ENCODE results near the gene OLAH.

The OLAH gene

GRCh38 chr10:15060638-15061037, 16.9 kb downstream of the OLAH start:
- no peak for DNase-seq
- in situ Hi-C loops (cut with HindIII; ENCODE audit: low pct_ligation_motif_present, low pct_unique_long_range_greater_than_20kb, low sequenced_read_pairs): no loop called here

- DNase-seq: no peak
- in situ Hi-C loops (cut with HindIII; ENCODE audit: low pct_ligation_motif_present, low pct_unique_long_range_greater_than_20kb, low sequenced_read_pairs): no loop called here
These were observed 23.4 kb downstream of the OLAH start for GRCh38 chr10:15067154-15067553.

GRCh38 chr10:15068802-15069201, 25.1 kb downstream of the OLAH start:
- in situ Hi-C loops (cut with HindIII; ENCODE audit: low pct_ligation_motif_present, low pct_unique_long_range_greater_than_20kb, low sequenced_read_pairs): no loop called here
- no peak for DNase-seq

- in situ Hi-C loops (cut with HindIII; ENCODE audit: low pct_ligation_motif_present, low pct_unique_long_range_greater_than_20kb, low sequenced_read_pairs): no loop called here
- DNase-seq: no peak
These were observed 25.5 kb downstream of the OLAH start for GRCh38 chr10:15069230-15069629.

- no peak for DNase-seq
- in situ Hi-C loops (cut with HindIII; ENCODE audit: low pct_ligation_motif_present, low pct_unique_long_range_greater_than_20kb, low sequenced_read_pairs): no loop called here
These were observed 28.6 kb downstream of the OLAH start for GRCh38 chr10:15072358-15072757.

- in situ Hi-C loops (cut with HindIII; ENCODE audit: low pct_ligation_motif_present, low pct_unique_long_range_greater_than_20kb, low sequenced_read_pairs): no loop called here
- no peak for DNase-seq
These were observed 31.7 kb downstream of the OLAH start for GRCh38 chr10:15075421-15075820.

- in situ Hi-C loops (cut with HindIII; ENCODE audit: low pct_ligation_motif_present, low pct_unique_long_range_greater_than_20kb, low sequenced_read_pairs): no loop called here
- DNase-seq: no peak
These were observed 40.1 kb downstream of the OLAH start for GRCh38 chr10:15083674-15084501.

- in situ Hi-C loops (cut with HindIII; ENCODE audit: low pct_ligation_motif_present, low pct_unique_long_range_greater_than_20kb, low sequenced_read_pairs): no loop called here
- peak; percentile 98 for DNase-seq
These were observed 40.8 kb downstream of the OLAH start for GRCh38 chr10:15084502-15084922.

- DNase-seq: peak; percentile 83
- in situ Hi-C loops (cut with HindIII; ENCODE audit: low pct_ligation_motif_present, low pct_unique_long_range_greater_than_20kb, low sequenced_read_pairs): no loop called here
These were observed 44.9 kb downstream of the OLAH start, which contains the start of gene ACBD7 for GRCh38 chr10:15088428-15089261. ACBD7 (minus strand) TSS chr10:15088776; CDS start chr10:15088728, 48 bp downstream.

- in situ Hi-C loops (cut with HindIII; ENCODE audit: low pct_ligation_motif_present, low pct_unique_long_range_greater_than_20kb, low sequenced_read_pairs): no loop called here
- no peak for DNase-seq
These were observed 47.7 kb downstream of the OLAH start for GRCh38 chr10:15091418-15091817.

GRCh38 chr10:15092855-15093408, 49.2 kb downstream of the OLAH start:
- no peak for DNase-seq
- in situ Hi-C loops (cut with HindIII; ENCODE audit: low pct_ligation_motif_present, low pct_unique_long_range_greater_than_20kb, low sequenced_read_pairs): no loop called here

- DNase-seq: no peak
- in situ Hi-C loops (cut with HindIII; ENCODE audit: low pct_ligation_motif_present, low pct_unique_long_range_greater_than_20kb, low sequenced_read_pairs): no loop called here
These were observed 52.9 kb downstream of the OLAH start for GRCh38 chr10:15096661-15097010.

- in situ Hi-C loops (cut with HindIII; ENCODE audit: low pct_ligation_motif_present, low pct_unique_long_range_greater_than_20kb, low sequenced_read_pairs): no loop called here
- peak; percentile 92 for DNase-seq
These were observed 53.5 kb downstream of the OLAH start, which contains the start of gene RPP38 for GRCh38 chr10:15097011-15097812. RPP38 (plus strand) TSS chr10:15097355; CDS start chr10:15103315, 5,960 bp downstream.

GRCh38 chr10:15099886-15100285, 56.1 kb downstream of the OLAH start:
- in situ Hi-C loops (cut with HindIII; ENCODE audit: low pct_ligation_motif_present, low pct_unique_long_range_greater_than_20kb, low sequenced_read_pairs): no loop called here
- no peak for DNase-seq

GRCh38 chr10:15103513-15103912, 59.8 kb downstream of the OLAH start:
- in situ Hi-C loops (cut with HindIII; ENCODE audit: low pct_ligation_motif_present, low pct_unique_long_range_greater_than_20kb, low sequenced_read_pairs): no loop called here
- no peak for DNase-seq

- in situ Hi-C loops (cut with HindIII; ENCODE audit: low pct_ligation_motif_present, low pct_unique_long_range_greater_than_20kb, low sequenced_read_pairs): no loop called here
- DNase-seq: peak; percentile 62
These were observed 62.7 kb downstream of the OLAH start for GRCh38 chr10:15106352-15107013.

- in situ Hi-C loops (cut with HindIII; ENCODE audit: low pct_ligation_motif_present, low pct_unique_long_range_greater_than_20kb, low sequenced_read_pairs): no loop called here
- DNase-seq: no peak
These were observed 68.9 kb downstream of the OLAH start for GRCh38 chr10:15112657-15113056.

GRCh38 chr10:15113766-15114165, 70.0 kb downstream of the OLAH start:
- in situ Hi-C loops (cut with HindIII; ENCODE audit: low pct_ligation_motif_present, low pct_unique_long_range_greater_than_20kb, low sequenced_read_pairs): no loop called here
- DNase-seq: no peak
